ENCODE results near the gene LRRFIP1.

GRCh38 chr2:237752761-237753165 is 125.4 kb downstream of the LRRFIP1 start:
- no peak for TF ChIP-seq IRF1 (CRISPR knock-in tag; IDR thresholded peaks at IDR 0.05; ENCODE audit: borderline replicate concordance)
- TF ChIP-seq, protein P1, sequence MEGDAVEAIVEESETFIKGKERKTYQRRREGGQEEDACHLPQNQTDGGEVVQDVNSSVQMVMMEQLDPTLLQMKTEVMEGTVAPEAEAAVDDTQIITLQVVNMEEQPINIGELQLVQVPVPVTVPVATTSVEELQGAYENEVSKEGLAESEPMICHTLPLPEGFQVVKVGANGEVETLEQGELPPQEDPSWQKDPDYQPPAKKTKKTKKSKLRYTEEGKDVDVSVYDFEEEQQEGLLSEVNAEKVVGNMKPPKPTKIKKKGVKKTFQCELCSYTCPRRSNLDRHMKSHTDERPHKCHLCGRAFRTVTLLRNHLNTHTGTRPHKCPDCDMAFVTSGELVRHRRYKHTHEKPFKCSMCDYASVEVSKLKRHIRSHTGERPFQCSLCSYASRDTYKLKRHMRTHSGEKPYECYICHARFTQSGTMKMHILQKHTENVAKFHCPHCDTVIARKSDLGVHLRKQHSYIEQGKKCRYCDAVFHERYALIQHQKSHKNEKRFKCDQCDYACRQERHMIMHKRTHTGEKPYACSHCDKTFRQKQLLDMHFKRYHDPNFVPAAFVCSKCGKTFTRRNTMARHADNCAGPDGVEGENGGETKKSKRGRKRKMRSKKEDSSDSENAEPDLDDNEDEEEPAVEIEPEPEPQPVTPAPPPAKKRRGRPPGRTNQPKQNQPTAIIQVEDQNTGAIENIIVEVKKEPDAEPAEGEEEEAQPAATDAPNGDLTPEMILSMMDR (IDR thresholded peaks at IDR 0.05 in 2 of 3, conservative IDR thresholded peaks at IDR 0.05 in 1 of 3; ENCODE audit: insufficient read depth in 2 of 3, low read depth in 1 of 3, low read length in 3 of 3): no peak
- no peak for TF ChIP-seq YY1 (IDR thresholded peaks at IDR 0.05; ENCODE audit: borderline replicate concordance in 1 of 3, control insufficient read depth in 1 of 3, extremely low read depth in 1 of 3, insufficient read depth in 3 of 3, insufficient read length in 1 of 3, insufficient replicate concordance in 2 of 3, low read depth in 1 of 3, low read length in 2 of 3)
- no peak for TF ChIP-seq FOXK1 (CRISPR knock-in tag; IDR thresholded peaks at IDR 0.05; ENCODE audit: borderline replicate concordance)
- no peak for TF ChIP-seq ZNF407 (IDR thresholded peaks at IDR 0.05; ENCODE audit: low read depth)
- TF ChIP-seq TCF7 (IDR thresholded peaks at IDR 0.05; ENCODE audit: borderline replicate concordance): no peak
- TF ChIP-seq NKRF (IDR thresholded peaks at IDR 0.05; ENCODE audit: borderline replicate concordance): no peak
- no peak for TF ChIP-seq GATAD2B (IDR thresholded peaks at IDR 0.05; ENCODE audit: borderline replicate concordance)
- TF ChIP-seq MAZ (CRISPR knock-in tag; conservative IDR thresholded peaks at IDR 0.05 in 1 of 2, IDR thresholded peaks at IDR 0.05 in 1 of 2): no peak
- TF ChIP-seq POLR2A (conservative IDR thresholded peaks at IDR 0.05): no peak
- no peak for TF ChIP-seq POLR2AphosphoS5 (IDR thresholded peaks at IDR 0.05; ENCODE audit: control insufficient read depth, insufficient read depth, low read depth, low read length)
- no peak for TF ChIP-seq PHB2 (IDR thresholded peaks at IDR 0.05; ENCODE audit: low read depth)
- TF ChIP-seq, protein P2, sequence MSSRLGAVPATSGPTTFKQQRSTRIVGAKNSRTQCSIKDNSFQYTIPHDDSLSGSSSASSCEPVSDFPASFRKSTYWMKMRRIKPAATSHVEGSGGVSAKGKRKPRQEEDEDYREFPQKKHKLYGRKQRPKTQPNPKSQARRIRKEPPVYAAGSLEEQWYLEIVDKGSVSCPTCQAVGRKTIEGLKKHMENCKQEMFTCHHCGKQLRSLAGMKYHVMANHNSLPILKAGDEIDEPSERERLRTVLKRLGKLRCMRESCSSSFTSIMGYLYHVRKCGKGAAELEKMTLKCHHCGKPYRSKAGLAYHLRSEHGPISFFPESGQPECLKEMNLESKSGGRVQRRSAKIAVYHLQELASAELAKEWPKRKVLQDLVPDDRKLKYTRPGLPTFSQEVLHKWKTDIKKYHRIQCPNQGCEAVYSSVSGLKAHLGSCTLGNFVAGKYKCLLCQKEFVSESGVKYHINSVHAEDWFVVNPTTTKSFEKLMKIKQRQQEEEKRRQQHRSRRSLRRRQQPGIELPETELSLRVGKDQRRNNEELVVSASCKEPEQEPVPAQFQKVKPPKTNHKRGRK (tag; IDR thresholded peaks at IDR 0.05): no peak

Data from K562 (cell line).